ENCODE results near the gene EML5. TPM values are rescaled to one million over a fixed set of nuclear protein-coding genes. Genes with fewer than 3 reads are reported as not detected.
"Not testable (repeated sequence)": the region's sequence is repeated elsewhere in the genome, so short reads cannot be mapped to it uniquely, and the experiment has no call there.

EML5 gene
- polyA plus RNA-seq, 1 donor from 2014 or later: 0.61 TPM

GRCh38 chr14:88823968-88824313, 31.2 kb upstream of the EML5 start:
- peak overlapping the region; percentile 100 for H3K27ac Mint-ChIP-seq

GRCh38 chr14:88821888-88822287, 29.1 kb upstream of the EML5 start:
- H3K4me1 Mint-ChIP-seq: peaks cover 0 to 23% (median 15%) of the 10 kb centered on the region in 3 donors
- no peaks in the 10 kb centered on the region for H3K9me3 Mint-ChIP-seq
- H3K4me3 Mint-ChIP-seq: no peak overlapping the region
- peaks cover 6% of the 10 kb centered on the region for H3K27me3 Mint-ChIP-seq
- no peaks in the 10 kb centered on the region for H3K36me3 Mint-ChIP-seq
- H3K27ac Mint-ChIP-seq: peak overlapping the region in 1 of 3 donors; percentile 18

More at GRCh38 chr14:88823968-88824313, 31.2 kb upstream of the EML5 start:
- H3K4me3 Mint-ChIP-seq: peak overlapping the region; percentile 83 to 98 (median 96)
- H3K27me3 Mint-ChIP-seq: peaks cover 7% of the 10 kb centered on the region
- peaks cover 0 to 15% (median 12%) of the 10 kb centered on the region in 3 donors for H3K4me1 Mint-ChIP-seq
- H3K36me3 Mint-ChIP-seq: no peaks in the 10 kb centered on the region
- H3K9me3 Mint-ChIP-seq: no peaks in the 10 kb centered on the region

- H3K4me1 Mint-ChIP-seq: peaks cover 0 to 23% (median 15%) of the 10 kb centered on the region in 3 donors
- H3K27me3 Mint-ChIP-seq: peaks cover 6% of the 10 kb centered on the region
- H3K27ac Mint-ChIP-seq: peak overlapping the region in 1 of 3 donors; percentile 18
- H3K4me3 Mint-ChIP-seq: peak overlapping the region in 1 of 4 donors; percentile 26
- H3K36me3 Mint-ChIP-seq: no peaks in the 10 kb centered on the region
- no peaks in the 10 kb centered on the region for H3K9me3 Mint-ChIP-seq
These were observed 28.6 kb upstream of the EML5 start for GRCh38 chr14:88821378-88821777.

GRCh38 chr14:88819674-88820073, 26.9 kb upstream of the EML5 start:
- H3K36me3 Mint-ChIP-seq, H3K9me3 Mint-ChIP-seq, H3K27ac Mint-ChIP-seq, H3K27me3 Mint-ChIP-seq, H3K4me3 Mint-ChIP-seq: not testable (repeated sequence)
- H3K4me1 Mint-ChIP-seq: peaks cover 0 to 16% (median 9%) of the 10 kb centered on the region in 3 donors

DNA sequence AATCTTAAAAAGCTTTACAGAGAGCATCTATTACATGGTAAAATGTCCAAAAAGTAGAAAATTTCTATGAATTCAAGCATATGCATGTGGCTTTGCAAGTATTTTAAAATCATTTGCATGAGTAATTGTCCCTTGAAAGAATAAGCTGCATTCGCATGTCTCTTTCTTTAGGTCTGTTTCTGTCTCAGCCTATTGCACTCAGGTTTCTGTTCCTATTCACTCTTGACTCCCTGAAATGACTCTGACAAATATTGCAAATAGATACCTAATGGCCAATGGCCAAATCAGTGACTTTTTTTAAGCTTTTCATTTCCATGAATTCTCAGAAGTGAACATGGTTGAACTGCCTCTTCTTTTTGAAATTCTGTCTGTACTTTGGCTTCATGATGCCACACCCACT, 25.3 kb upstream of the EML5 start:
- peaks cover 0 to 7% (median 5%) of the 10 kb centered on the region in 3 donors for H3K4me1 Mint-ChIP-seq
- H3K27ac Mint-ChIP-seq: no peak overlapping the region
- peaks cover 0 to 5% (median 0%) of the 10 kb centered on the region in 3 donors for H3K9me3 Mint-ChIP-seq
- no peaks in the 10 kb centered on the region for H3K36me3 Mint-ChIP-seq
- H3K27me3 Mint-ChIP-seq: peaks cover 6% of the 10 kb centered on the region
- no peak overlapping the region for H3K4me3 Mint-ChIP-seq

GRCh38 chr14:88815980-88816379, 23.2 kb upstream of the EML5 start:
- Mint-ChIP-seq H3K4me1 (peaks cover 2 to 7% (median 5%) of the 10 kb centered on the region in 3 donors), H3K27ac (no peak overlapping the region), H3K4me3 (no peak overlapping the region), H3K9me3 (peaks cover 0 to 5% (median 0%) of the 10 kb centered on the region in 3 donors), H3K36me3 (no peaks in the 10 kb centered on the region), H3K27me3 (peaks cover 6% of the 10 kb centered on the region)

- Mint-ChIP-seq H3K27me3 (peaks cover 9% of the 10 kb centered on the region), H3K9me3 (peaks cover 4% of the 10 kb centered on the region in 3 donors), H3K4me1 (peaks cover 0 to 2% (median 0%) of the 10 kb centered on the region in 3 donors), H3K4me3 (no peak overlapping the region), H3K27ac (no peak overlapping the region), H3K36me3 (peaks cover 2% of the 10 kb centered on the region)
These were observed 15.6 kb upstream of the EML5 start for GRCh38 chr14:88808359-88808758.

DNA sequence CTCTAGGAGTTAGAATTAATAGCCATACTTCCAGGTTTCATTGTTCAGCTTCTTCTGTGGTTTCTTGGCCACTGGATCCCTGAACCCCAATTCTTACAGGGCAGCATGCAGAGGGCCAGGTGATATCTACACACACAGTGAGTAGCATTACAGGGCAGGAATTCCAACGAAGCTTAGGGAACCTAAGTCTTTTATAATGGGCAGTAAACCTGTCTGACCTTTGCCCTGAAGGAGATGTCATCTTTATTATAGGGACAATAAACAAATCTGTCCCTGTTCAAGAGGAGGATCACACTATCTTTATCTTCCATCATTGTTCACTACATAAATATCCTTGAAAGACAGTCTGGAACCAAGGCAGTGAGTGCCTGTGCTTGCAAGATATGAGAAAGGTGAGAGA, 11.7 kb upstream of the EML5 start:
- peaks cover 2 to 7% (median 2%) of the 10 kb centered on the region in 3 donors for H3K9me3 Mint-ChIP-seq
- no peak overlapping the region for H3K27ac Mint-ChIP-seq
- no peaks in the 10 kb centered on the region for H3K4me1 Mint-ChIP-seq
- H3K36me3 Mint-ChIP-seq: peaks cover 2% of the 10 kb centered on the region
- H3K4me3 Mint-ChIP-seq: no peak overlapping the region
- H3K27me3 Mint-ChIP-seq: peaks cover 12% of the 10 kb centered on the region

DNA sequence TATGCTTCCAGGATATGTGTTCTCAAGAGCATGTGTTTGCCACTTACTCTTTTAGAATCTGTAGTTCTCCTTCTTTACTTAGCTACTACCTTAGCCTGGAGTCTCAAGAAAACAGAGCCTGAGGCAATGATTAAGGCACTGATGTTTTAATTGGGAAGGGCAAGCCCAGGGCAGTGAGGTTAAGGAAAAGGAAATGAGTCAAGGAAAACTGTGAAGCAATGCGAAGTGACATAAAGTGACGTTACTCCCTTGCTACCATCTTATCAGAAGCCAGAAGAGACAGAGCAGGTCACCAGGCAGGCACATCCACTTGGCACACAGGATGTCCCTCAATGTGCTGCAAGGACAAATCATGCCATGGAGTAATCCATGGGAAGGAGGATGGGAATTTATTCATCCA, 11.3 kb upstream of the EML5 start:
- Mint-ChIP-seq H3K27me3 (peaks cover 12% of the 10 kb centered on the region), H3K27ac (no peak overlapping the region), H3K4me3 (no peak overlapping the region), H3K36me3 (peaks cover 2% of the 10 kb centered on the region), H3K9me3 (peaks cover 0 to 6% (median 2%) of the 10 kb centered on the region in 3 donors), H3K4me1 (no peaks in the 10 kb centered on the region)

GRCh38 chr14:88802596-88802995, 9.8 kb upstream of the EML5 start:
- no peaks in the 10 kb centered on the region for H3K36me3 Mint-ChIP-seq
- H3K27ac Mint-ChIP-seq: no peak overlapping the region
- peaks cover 0 to 4% (median 0%) of the 10 kb centered on the region in 3 donors for H3K9me3 Mint-ChIP-seq
- H3K4me3 Mint-ChIP-seq: no peak overlapping the region
- H3K4me1 Mint-ChIP-seq: no peaks in the 10 kb centered on the region
- H3K27me3 Mint-ChIP-seq: peaks cover 12% of the 10 kb centered on the region

DNA sequence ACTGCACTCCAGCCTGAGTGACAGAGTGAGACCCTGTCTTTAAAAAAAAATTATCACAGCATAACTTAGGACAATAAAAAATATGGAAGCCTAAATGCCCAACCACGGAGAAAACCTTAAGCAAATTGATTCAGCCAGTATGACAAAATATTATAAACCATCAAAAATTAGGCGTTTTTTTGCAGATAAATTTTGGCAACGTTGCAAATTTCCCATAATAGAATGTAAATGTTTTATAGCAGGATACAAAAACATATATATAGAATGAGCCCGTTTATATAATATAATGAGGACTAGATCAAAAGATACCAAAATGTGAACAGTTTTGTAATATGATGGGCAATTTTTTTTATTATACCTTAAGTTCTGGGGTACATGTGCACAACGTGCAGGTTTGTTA, 6.8 kb upstream of the EML5 start:
- Mint-ChIP-seq H3K4me3 (no peak overlapping the region), H3K9me3 (peaks cover 0 to 4% (median 0%) of the 10 kb centered on the region in 3 donors), H3K4me1 (no peaks in the 10 kb centered on the region), H3K27me3 (peaks cover 9% of the 10 kb centered on the region), H3K36me3 (no peaks in the 10 kb centered on the region), H3K27ac (no peak overlapping the region)

DNA sequence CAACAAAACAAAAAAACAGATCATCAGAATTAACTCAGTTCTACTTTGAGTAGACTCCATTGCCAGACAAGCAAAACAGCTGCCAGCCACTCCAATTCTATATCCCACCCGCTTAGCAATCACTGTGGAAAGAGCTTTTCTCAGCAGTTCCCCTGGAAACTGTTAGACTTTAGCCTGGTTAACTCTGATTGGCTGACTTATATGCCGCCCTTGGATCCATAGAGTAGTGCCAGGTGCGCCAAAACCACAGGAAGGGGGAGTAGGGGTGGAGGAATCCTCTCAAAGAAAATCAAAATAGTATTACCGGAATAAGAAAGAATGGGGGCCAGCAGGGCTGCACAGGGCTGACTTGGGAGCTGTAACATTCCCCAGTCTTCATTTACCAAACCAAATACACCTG, 5.4 kb upstream of the EML5 start:
- H3K36me3 Mint-ChIP-seq: no peaks in the 10 kb centered on the region
- peaks cover 2% of the 10 kb centered on the region for H3K27me3 Mint-ChIP-seq
- no peak overlapping the region for H3K4me3 Mint-ChIP-seq
- no peak overlapping the region for H3K27ac Mint-ChIP-seq
- H3K4me1 Mint-ChIP-seq: peaks cover 0 to 4% (median 0%) of the 10 kb centered on the region in 3 donors
- H3K9me3 Mint-ChIP-seq: peaks cover 0 to 2% (median 0%) of the 10 kb centered on the region in 3 donors

- peak overlapping the region; percentile 80 to 94 (median 93) for H3K27ac Mint-ChIP-seq
- no peaks in the 10 kb centered on the region for H3K27me3 Mint-ChIP-seq
- no peaks in the 10 kb centered on the region for H3K36me3 Mint-ChIP-seq
- H3K9me3 Mint-ChIP-seq: no peaks in the 10 kb centered on the region
- H3K4me3 Mint-ChIP-seq: peak overlapping the region; percentile 86 to 97 (median 91)
- peaks cover 4 to 18% (median 13%) of the 10 kb centered on the region in 3 donors for H3K4me1 Mint-ChIP-seq
These were observed 489 bp upstream of the EML5 start for GRCh38 chr14:88793259-88793625.

DNA sequence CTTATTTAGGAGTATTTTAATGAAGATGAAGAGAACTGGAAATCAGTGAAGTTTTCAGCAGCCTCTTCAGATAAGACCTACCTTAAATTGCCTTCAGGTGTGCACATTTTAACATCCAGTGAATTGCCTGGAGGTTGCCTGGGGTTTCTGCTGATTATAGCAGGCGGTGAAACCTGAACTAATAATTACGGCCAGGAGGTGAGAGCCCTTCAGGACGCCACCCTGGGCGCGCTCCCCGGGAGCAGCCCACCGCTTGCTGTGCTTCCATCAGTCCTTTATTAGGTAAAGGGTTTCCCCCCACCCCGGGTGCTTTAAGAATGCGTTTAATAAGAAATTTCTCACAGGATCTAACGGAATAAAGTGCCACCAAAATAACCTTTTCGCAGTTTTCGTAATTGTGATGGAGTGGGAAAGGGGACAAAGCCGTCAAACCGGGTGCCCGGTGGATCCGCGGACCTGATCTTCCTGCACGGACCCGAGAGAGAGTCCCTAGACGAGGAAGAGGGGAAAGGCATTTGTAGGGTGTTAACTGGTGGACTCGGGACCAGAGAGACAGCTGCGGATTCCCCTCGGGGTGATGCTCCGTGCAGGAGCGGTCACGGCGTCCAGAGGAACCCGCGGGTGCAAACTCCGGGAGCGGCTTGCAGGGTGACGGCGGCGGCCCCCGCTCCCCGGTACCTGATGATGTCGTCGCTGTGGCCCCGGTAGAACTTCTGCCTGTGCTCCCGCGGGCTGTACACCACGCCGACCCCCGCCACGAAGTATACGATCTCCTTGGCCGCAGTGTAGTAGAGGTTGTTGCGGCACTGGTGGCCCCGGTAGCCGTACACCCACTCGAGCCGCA, 902 bp downstream of the EML5 start:
- peak overlapping the region; percentile 80 to 94 (median 93) for H3K27ac Mint-ChIP-seq
- H3K4me3 Mint-ChIP-seq: peak overlapping the region; percentile 89 to 97 (median 94)
- peaks cover 4 to 18% (median 13%) of the 10 kb centered on the region in 3 donors for H3K4me1 Mint-ChIP-seq
- H3K36me3 Mint-ChIP-seq: peaks cover 2% of the 10 kb centered on the region
- H3K9me3 Mint-ChIP-seq: no peaks in the 10 kb centered on the region
- H3K27me3 Mint-ChIP-seq: no peaks in the 10 kb centered on the region

GRCh38 chr14:88791252-88791621, 1.5 kb downstream of the EML5 start:
- Mint-ChIP-seq H3K27ac (peak overlapping the region in 2 of 3 donors; percentile 93 to 94), H3K36me3 (peaks cover 4% of the 10 kb centered on the region), H3K4me1 (peaks cover 6 to 18% (median 13%) of the 10 kb centered on the region in 3 donors), H3K9me3 (no peaks in the 10 kb centered on the region), H3K4me3 (peak overlapping the region; percentile 57 to 97 (median 81)), H3K27me3 (no peaks in the 10 kb centered on the region)

All from IgD-negative memory B cell (primary cell).